Thoracic aorta (tissue), 2 donors: Measurements from ENCODE around the gene FMNL1. TPM values are rescaled to one million over a fixed set of nuclear protein-coding genes. Genes with fewer than 3 reads are reported as not detected.

Experiments
- ATAC-seq: fragments of 150-250 bp; one replicate; pipeline ENCODE4 v1.8.0; 2017; ENCODE audit warnings: low read depth; ENCODE audit not compliant: insufficient number of reproducible peaks, low FRiP score
- DNase-seq: peaks from one replicate; pipeline ENCODE4 v3.0.0-alpha.2; 2020; ENCODE audit warnings: low spot score
- H3K27ac ChIP-seq, 2 donors: fragments of 200-600 bp; sonication (generic); 1 replicate in 1 of 2; 2 replicates in 1 of 2; pipeline ENCODE4 v1.5.1; 2016; ENCODE audit warnings: mild to moderate bottlenecking in 2 of 2, moderate library complexity in 2 of 2
- H3K27me3 ChIP-seq: fragments of 200-600 bp; sonication (generic); replicated peaks from 2 replicates; pipeline ENCODE4 v1.6.0; 2016; ENCODE audit warnings: mild to moderate bottlenecking; ENCODE audit not compliant: insufficient read depth
- H3K36me3 ChIP-seq: fragments of 200-600 bp; sonication (generic); one replicate; pipeline ENCODE4 v1.5.1; 2016
- H3K4me1 ChIP-seq, 2 donors: fragments of 200-600 bp; sonication (generic); 1 replicate in 1 of 2; 2 replicates in 1 of 2; pipeline versions ENCODE4 v1.5.1 to v1.6.0; 2016; ENCODE audit warnings: low read depth in 2 of 2, mild to moderate bottlenecking in 1 of 2; ENCODE audit not compliant: control insufficient read depth in 1 of 2
- H3K4me3 ChIP-seq: fragments of 200-600 bp; sonication (generic); 2 replicates; pipeline ENCODE4 v1.5.1; 2016; ENCODE audit warnings: mild to moderate bottlenecking
- H3K9me3 ChIP-seq: fragments of 200-600 bp; sonication (generic); 2 replicates; pipeline ENCODE4 v1.5.1; 2016
- CTCF ChIP-seq: fragments of 200-600 bp; sonication (generic); IDR thresholded peaks from one replicate; pipeline ENCODE4 v1.5.1; 2019; ENCODE audit warnings: antibody characterized with exemption
- total RNA-seq, 2 donors: library from RNA; depleted of rRNA; stranded (reverse); fragments of >200 nt; gene quantifications; one replicate each; pipeline versions ENCODE4 v1.1.0 to v1.2.3, GENCODE V29; 2016

FMNL1 gene, protein sequence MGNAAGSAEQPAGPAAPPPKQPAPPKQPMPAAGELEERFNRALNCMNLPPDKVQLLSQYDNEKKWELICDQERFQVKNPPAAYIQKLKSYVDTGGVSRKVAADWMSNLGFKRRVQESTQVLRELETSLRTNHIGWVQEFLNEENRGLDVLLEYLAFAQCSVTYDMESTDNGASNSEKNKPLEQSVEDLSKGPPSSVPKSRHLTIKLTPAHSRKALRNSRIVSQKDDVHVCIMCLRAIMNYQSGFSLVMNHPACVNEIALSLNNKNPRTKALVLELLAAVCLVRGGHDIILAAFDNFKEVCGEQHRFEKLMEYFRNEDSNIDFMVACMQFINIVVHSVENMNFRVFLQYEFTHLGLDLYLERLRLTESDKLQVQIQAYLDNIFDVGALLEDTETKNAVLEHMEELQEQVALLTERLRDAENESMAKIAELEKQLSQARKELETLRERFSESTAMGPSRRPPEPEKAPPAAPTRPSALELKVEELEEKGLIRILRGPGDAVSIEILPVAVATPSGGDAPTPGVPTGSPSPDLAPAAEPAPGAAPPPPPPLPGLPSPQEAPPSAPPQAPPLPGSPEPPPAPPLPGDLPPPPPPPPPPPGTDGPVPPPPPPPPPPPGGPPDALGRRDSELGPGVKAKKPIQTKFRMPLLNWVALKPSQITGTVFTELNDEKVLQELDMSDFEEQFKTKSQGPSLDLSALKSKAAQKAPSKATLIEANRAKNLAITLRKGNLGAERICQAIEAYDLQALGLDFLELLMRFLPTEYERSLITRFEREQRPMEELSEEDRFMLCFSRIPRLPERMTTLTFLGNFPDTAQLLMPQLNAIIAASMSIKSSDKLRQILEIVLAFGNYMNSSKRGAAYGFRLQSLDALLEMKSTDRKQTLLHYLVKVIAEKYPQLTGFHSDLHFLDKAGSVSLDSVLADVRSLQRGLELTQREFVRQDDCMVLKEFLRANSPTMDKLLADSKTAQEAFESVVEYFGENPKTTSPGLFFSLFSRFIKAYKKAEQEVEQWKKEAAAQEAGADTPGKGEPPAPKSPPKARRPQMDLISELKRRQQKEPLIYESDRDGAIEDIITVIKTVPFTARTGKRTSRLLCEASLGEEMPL
- total RNA-seq: 10 to 100 TPM; 31.4 to 37.2 TPM

DNA sequence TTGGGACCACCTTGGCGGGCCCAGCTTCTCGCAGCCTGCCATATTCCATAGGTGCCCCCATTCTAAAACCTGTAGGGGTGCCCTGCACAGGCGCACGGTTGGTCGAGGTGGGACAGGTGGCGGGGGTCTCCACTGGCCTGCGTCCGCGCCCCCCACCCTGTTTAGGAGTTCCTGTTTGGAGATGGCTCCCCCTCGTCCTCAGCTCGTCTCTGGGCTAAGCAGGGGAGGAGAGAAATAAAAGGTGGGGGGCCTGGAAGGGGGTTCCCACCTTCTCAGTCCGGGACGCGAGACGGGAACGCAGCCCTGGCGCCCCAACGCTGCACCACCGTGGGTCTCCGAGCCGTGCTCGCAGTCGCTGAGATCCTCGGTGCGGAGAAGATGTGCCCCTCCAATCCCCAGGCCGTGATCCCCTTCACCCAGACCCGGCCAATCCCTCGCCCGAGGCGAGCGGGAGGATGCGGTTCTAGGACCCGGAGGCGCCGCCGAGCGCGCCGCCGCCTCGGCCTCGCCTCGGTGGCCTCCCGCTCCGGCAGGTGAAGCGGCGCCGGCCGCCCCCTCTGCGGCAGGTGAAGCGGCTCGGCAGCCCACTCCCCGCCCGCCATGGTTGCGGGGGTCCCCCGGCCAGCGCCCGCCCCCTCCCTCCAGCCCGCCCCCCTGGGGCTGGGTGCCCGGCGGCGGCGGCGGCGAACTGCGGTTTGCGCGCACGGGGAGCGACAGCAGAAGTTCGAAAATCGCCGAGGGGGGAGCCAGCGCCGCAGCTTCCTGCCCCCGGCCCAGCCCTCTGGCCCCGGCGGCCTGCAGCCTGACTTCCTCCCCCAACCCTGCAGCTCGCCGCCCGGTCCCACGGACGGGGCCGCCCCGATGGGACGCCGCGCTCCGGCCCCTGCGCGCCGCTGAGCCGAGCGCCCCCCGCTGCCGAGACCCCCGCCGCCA, at the start of gene FMNL1:
Gene FMNL1, plus strand, starts transcription at position 805 of the 933 bp plus-strand sequence. CDS start 240 bp downstream, outside the sequence.
- Histone ChIP-seq H3K27ac (peak within 1 kb of the TSS in 1 of 2 donors; percentile 27), H3K9me3 (no peaks in the 10 kb centered on the region), H3K4me1 (peaks cover 0 to 7% of the 10 kb centered on the region in 2 donors), H3K27me3 (no peaks in the 10 kb centered on the region), H3K36me3 (no peaks in the 10 kb centered on the region), H3K4me3 (peak within 1 kb of the TSS; percentile 70)
- no peak for DNase-seq
- no peak for TF ChIP-seq CTCF
- ATAC-seq: peak; percentile 5

DNA sequence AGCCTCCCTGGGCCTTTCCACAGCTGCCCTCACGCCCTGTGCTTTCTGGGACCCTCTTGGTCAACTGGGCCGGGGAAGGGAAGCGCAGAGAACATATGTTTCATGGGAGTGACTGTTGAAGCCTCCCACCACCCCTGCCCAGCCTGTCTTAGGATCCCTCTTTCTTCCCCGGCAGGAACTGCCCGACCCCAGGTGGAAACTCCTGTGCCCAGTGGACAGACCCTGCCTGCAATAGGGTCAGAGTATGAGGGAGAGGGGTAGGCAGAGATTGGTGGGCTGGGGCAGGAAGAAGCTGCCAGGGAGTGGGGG, 49.5 kb upstream of the FMNL1 start:
- H3K4me1 ChIP-seq: peaks cover 17 to 51% of the 10 kb centered on the region in 2 donors

GRCh38 chr17:45172541-45173286, 49.0 kb upstream of the FMNL1 start:
- no peak for TF ChIP-seq CTCF
- Histone ChIP-seq H3K9me3 (no peaks in the 10 kb centered on the region), H3K36me3 (no peaks in the 10 kb centered on the region), H3K27ac (peak overlapping the region; percentile 97 to 100), H3K4me3 (peak overlapping the region; percentile 81), H3K4me1 (peaks cover 17 to 52% of the 10 kb centered on the region in 2 donors), H3K27me3 (no peaks in the 10 kb centered on the region)
- peak; percentile 79 for ATAC-seq
- DNase-seq: peak; percentile 73

More for the DNA sequence above, 49.5 kb upstream of the FMNL1 start:
- Histone ChIP-seq H3K27ac (peak overlapping the region; percentile 97 to 100), H3K4me3 (peak overlapping the region; percentile 81), H3K36me3 (no peaks in the 10 kb centered on the region), H3K9me3 (no peaks in the 10 kb centered on the region), H3K27me3 (no peaks in the 10 kb centered on the region)
- DNase-seq: no peak
- no peak for ATAC-seq
- no peak for TF ChIP-seq CTCF

DNA sequence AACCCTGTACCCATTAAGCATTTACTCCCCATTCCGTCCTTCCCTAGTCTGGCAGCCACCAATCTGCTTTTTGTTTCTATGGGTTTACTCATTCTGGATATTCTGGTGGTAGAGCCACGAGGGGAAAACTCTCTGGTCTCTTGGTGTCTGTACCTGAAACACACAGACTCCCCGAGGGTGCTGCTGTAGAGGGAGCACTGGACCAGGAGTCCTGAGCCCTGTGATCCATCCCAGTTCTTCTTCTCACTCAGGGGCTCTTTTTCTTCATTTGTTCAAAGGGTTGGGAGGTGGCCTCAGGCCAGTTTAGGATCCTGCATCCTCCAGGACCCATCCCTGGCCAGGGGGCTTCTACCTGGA, 45.9 kb upstream of the FMNL1 start:
- no peaks in the 10 kb centered on the region for H3K27me3 ChIP-seq
- ATAC-seq: no peak
- no peaks in the 10 kb centered on the region for H3K36me3 ChIP-seq
- peak overlapping the region; percentile 59 to 84 for H3K27ac ChIP-seq
- DNase-seq: no peak
- no peak for TF ChIP-seq CTCF
- H3K9me3 ChIP-seq: no peaks in the 10 kb centered on the region
- no peak overlapping the region for H3K4me3 ChIP-seq
- peaks cover 17 to 44% of the 10 kb centered on the region in 2 donors for H3K4me1 ChIP-seq
